IMR-90 (cell line): ENCODE results near the gene CCT3. TPM values are rescaled to one million over a fixed set of nuclear protein-coding genes. Genes with fewer than 3 reads are reported as not detected.
"Not testable (repeated sequence)": the region's sequence is repeated elsewhere in the genome, so short reads cannot be mapped to it uniquely, and the experiment has no call there.

ENCODE experiments used
- ATAC-seq: fragments of 200-7000 bp; cut with Tn5 transposase; 2 replicates; pipeline ENCODE4 v1.9.1; 2020; ENCODE audit warnings: low read depth, mild to moderate bottlenecking, moderate library complexity
- BruUV-seq: library from RNA; stranded (reverse); fragments of 400-500 nt; replicated peaks from 2 replicates; lab custom pipeline; 2021; lab: Mats Ljungman, UMichigan
- CTCF ChIA-PET: fragments of 300-600 bp; formaldehyde crosslinking; extraction: SDS; loops from one replicate; lab custom pipeline; 2021; ENCODE audit warnings: antibody characterized with exemption; lab: Yijun Ruan, JAX
- POLR2A ChIA-PET: fragments of 300-600 bp; sonication (Branson Sonifier 250); formaldehyde crosslinking; loops from one replicate; lab custom pipeline; 2022; ENCODE audit warnings: antibody characterized with exemption; ENCODE audit not compliant: unreplicated experiment; lab: Charles Lee
- DNase-seq: peaks from one replicate; pipeline ENCODE4 v3.0.0; 2013
- H2AFZ ChIP-seq: replicated peaks from 2 replicates; pipeline ENCODE3; 2013; ENCODE audit warnings: low read length, mild to moderate bottlenecking; ENCODE audit not compliant: poor library complexity
- H2AK5ac ChIP-seq: 2 replicates; pipeline ENCODE4 v1.6.1; 2013; ENCODE audit warnings: low read depth, low read length, inconsistent platforms
- H2AK9ac ChIP-seq: replicated peaks from 2 replicates; pipeline ENCODE3; 2013; ENCODE audit warnings: mild to moderate bottlenecking, low read depth, low read length, moderate library complexity; ENCODE audit not compliant: poor library complexity
- H2BK120ac ChIP-seq: 2 replicates; pipeline ENCODE4 v1.6.1; 2013; ENCODE audit warnings: low read depth, low read length, inconsistent platforms
- H2BK15ac ChIP-seq: 3 replicates; pipeline ENCODE4 v1.6.1; 2013; ENCODE audit warnings: low read depth, low read length, inconsistent platforms
- H2BK20ac ChIP-seq: 2 replicates; pipeline ENCODE4 v1.6.1; 2013; ENCODE audit warnings: low read depth, mild to moderate bottlenecking, inconsistent platforms, low read length, moderate library complexity
- H2BK5ac ChIP-seq: 2 replicates; pipeline ENCODE4 v1.6.1; 2013; ENCODE audit warnings: mild to moderate bottlenecking, low read depth, low read length, inconsistent platforms; ENCODE audit not compliant: poor library complexity, severe bottlenecking
- H3K14ac ChIP-seq: replicated peaks from 2 replicates; pipeline ENCODE4 v1.6.1; 2013; ENCODE audit warnings: low read depth, low read length, inconsistent platforms
- H3K18ac ChIP-seq: 2 replicates; pipeline ENCODE4 v1.6.1; 2013; ENCODE audit warnings: low read depth, low read length, control low read depth
- H3K23ac ChIP-seq: 2 replicates; pipeline ENCODE4 v1.6.1; 2013; ENCODE audit warnings: low read depth, low read length, inconsistent platforms
- H3K27ac ChIP-seq: 2 replicates; pipeline ENCODE4 v1.5.1; 2013; ENCODE audit warnings: mild to moderate bottlenecking, control low read depth, low read length; ENCODE audit not compliant: insufficient read depth
- H3K27me3 ChIP-seq: 2 replicates; pipeline ENCODE4 v1.6.1; 2013; ENCODE audit warnings: low read length; ENCODE audit not compliant: control insufficient read depth, insufficient read depth
- H3K36me3 ChIP-seq: 2 replicates; pipeline ENCODE4 v1.6.1; 2013; ENCODE audit warnings: low read length, mixed read lengths; ENCODE audit not compliant: control insufficient read depth, insufficient read depth
- H3K4ac ChIP-seq: 2 replicates; pipeline ENCODE4 v1.6.1; 2013; ENCODE audit warnings: low read depth, low read length, inconsistent platforms
- H3K4me1 ChIP-seq: 2 replicates; pipeline ENCODE4 v1.6.1; 2013; ENCODE audit warnings: low read length, mixed read lengths; ENCODE audit not compliant: control insufficient read depth, insufficient read depth
- H3K4me2 ChIP-seq: 2 replicates; pipeline ENCODE4 v1.6.1; 2013; ENCODE audit warnings: low read depth, mild to moderate bottlenecking, control low read depth, low read length, moderate library complexity
- H3K4me3 ChIP-seq: 2 replicates; pipeline ENCODE4 v1.5.1; 2013; ENCODE audit warnings: low read depth, mild to moderate bottlenecking, control low read depth, low read length, moderate library complexity; ENCODE audit not compliant: insufficient read depth
- H3K56ac ChIP-seq: 2 replicates; pipeline ENCODE4 v1.6.1; 2013; ENCODE audit warnings: low read length, inconsistent platforms; ENCODE audit not compliant: insufficient read depth; ENCODE audit errors: extremely low read depth
- H3K79me1 ChIP-seq, 2 experiments: 2 replicates each; pipeline ENCODE4 v1.6.1; 2013; ENCODE audit warnings: low read length in 2 of 2, inconsistent platforms in 1 of 2, low read depth in 1 of 2
- H3K9ac ChIP-seq: 2 replicates; pipeline ENCODE4 v1.6.1; 2013; ENCODE audit warnings: low read depth, low read length, control low read depth
- H3K9me1 ChIP-seq: 2 replicates; pipeline ENCODE4 v1.6.1; 2013; ENCODE audit warnings: low read length, inconsistent platforms; ENCODE audit not compliant: insufficient read depth
- H3K9me3 ChIP-seq: 2 replicates; pipeline ENCODE4 v1.6.1; 2013; ENCODE audit warnings: low read length; ENCODE audit not compliant: control insufficient read depth, insufficient read depth
- H4K20me1 ChIP-seq: 2 replicates; pipeline ENCODE4 v1.6.1; 2013; ENCODE audit warnings: low read length, inconsistent platforms; ENCODE audit not compliant: insufficient read depth
- H4K5ac ChIP-seq: 2 replicates; pipeline ENCODE4 v1.6.1; 2013; ENCODE audit warnings: mild to moderate bottlenecking, low read depth, low read length, control low read depth
- H4K8ac ChIP-seq, 2 experiments: 2 replicates each; pipeline ENCODE4 v1.6.1; 2013; ENCODE audit warnings: low read depth in 2 of 2, low read length in 2 of 2, control low read depth in 1 of 2, inconsistent platforms in 1 of 2
- H4K91ac ChIP-seq: 2 replicates; pipeline ENCODE4 v1.6.1; 2013; ENCODE audit warnings: low read depth, low read length, inconsistent platforms; ENCODE audit not compliant: insufficient read depth
- FOS ChIP-seq: fragments of 150-350 bp; IDR thresholded peaks from 2 replicates; pipeline ENCODE4 v1.6.1; 2016; ENCODE audit warnings: low read depth, low read length
- WGBS, 2 experiments: methylation state at CpG; one replicate each; pipeline versions ENCODE4 v1.1.5 to v1.1.7; 2013; ENCODE audit warnings: missing lambda C conversion rate in 2 of 2; ENCODE audit not compliant: insufficient read length in 1 of 2; ENCODE audit errors: extremely low coverage in 2 of 2; 5-methylcytosine and 5-hydroxymethylcytosine counted together
- dilution Hi-C: fragments of 300-500 bp; cut with HindIII; formaldehyde crosslinking; loops from one replicate; pipeline ENCODE4 v1.14.3; 2018; ENCODE audit warnings: low sequenced_read_pairs; ENCODE audit not compliant: unreplicated experiment
- in situ Hi-C: fragments of 300-500 bp; cut with MboI; formaldehyde crosslinking; loops from 3 replicates; pipeline ENCODE4 v1.14.3; 2019; ENCODE audit warnings: low sequenced_read_pairs, inconsistent platforms, mixed read lengths
- intact Hi-C: fragments of 100-400 bp; cut with micrococcal nuclease; formaldehyde crosslinking; loops from 2 replicates; pipeline ENCODE4 v1.10.0; 2022
- polyA plus RNA-seq, 3 experiments: library from polyadenylated mRNA; depleted of rRNA; stranded (reverse); fragments of >200 nt; gene quantifications; 2 replicates each; pipeline ENCODE4 v1.2.3, GENCODE V29; 2012; ENCODE audit warnings: low replicate concordance in 1 of 3
- total RNA-seq: library from RNA; depleted of rRNA; stranded (reverse); fragments of >200 nt; gene quantifications from 2 replicates; pipeline ENCODE4 v1.2.3, GENCODE V29; 2012

Gene CCT3
- total and polyA plus RNA-seq, 2 of the 4 experiments (the other 2 are of a cell fraction) = 313 to 595 TPM

DNA sequence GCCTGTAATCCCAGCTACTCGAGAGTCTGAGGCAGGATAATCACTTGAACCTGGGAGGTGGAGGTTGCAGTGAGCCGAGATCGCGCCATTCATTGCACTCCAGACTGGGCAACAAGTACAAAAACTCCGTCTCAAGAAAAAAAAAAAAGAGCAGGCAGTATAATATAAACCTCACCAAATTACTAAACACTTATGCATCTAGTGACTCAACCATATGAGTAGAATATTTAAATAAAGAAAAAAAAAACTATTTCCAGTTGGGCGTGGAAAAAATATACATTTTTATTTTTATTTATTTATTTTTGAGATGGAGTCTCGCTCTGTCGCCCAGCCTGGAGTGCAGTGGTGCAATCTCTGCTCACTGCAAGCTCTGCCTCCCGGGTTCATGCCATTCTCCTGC lies 14.9 kb downstream of the CCT3 start:
- CTCF ChIA-PET, H2BK20ac ChIP-seq, H3K18ac ChIP-seq, in situ Hi-C loops, H3K9me3 ChIP-seq, H4K5ac ChIP-seq, H3K4me3 ChIP-seq, BruUV-seq, H3K9me1 ChIP-seq, dilution Hi-C loops, H2AK5ac ChIP-seq, H3K4me1 ChIP-seq, H2BK120ac ChIP-seq, H3K14ac ChIP-seq, H2AFZ ChIP-seq, intact Hi-C loops, H2BK5ac ChIP-seq, H3K4me2 ChIP-seq, H3K56ac ChIP-seq, H3K9ac ChIP-seq, H3K23ac ChIP-seq, POLR2A ChIA-PET, H3K27ac ChIP-seq, H2BK15ac ChIP-seq, H3K27me3 ChIP-seq, H2AK9ac ChIP-seq, H4K8ac ChIP-seq: not testable (repeated sequence)
- WGBS, 2 experiments = no CpG with 5 or more reads among the region's 9 CpGs
- H3K4ac ChIP-seq = peak overlapping the region; percentile 16; the same call in 1 of the 2 replicates
- H3K79me1 ChIP-seq = peaks cover 13 to 37% of the 10 kb centered on the region in 2 experiments
- H4K20me1 ChIP-seq = peaks cover 21% of the 10 kb centered on the region; the same call in 1 of the 2 replicates
- peak; percentile 82 for DNase-seq
- ATAC-seq = peak; percentile 86
- H3K36me3 ChIP-seq = peaks cover 49% of the 10 kb centered on the region
- H4K91ac ChIP-seq = 0 out of 2 replicates have a peak overlapping the region, but pooled peaks have one; percentile 25
- TF ChIP-seq FOS = peak; percentile 44; the same call in 1 of the 2 replicates
